OCI-LY1 (cell line): ENCODE data around the gene CFAP221.

Experiments used
- CTCF ChIP-seq: fragments of 200-600 bp; sonication (generic), shearing (Covaris generic); IDR thresholded peaks from 2 replicates; pipeline ENCODE4 v1.5.1; 2017; ENCODE audit warnings: mild to moderate bottlenecking, antibody characterized with exemption, low read length, moderate library complexity, mixed read lengths
- EZH2 ChIP-seq: fragments of 200-600 bp; sonication (generic), shearing (Covaris generic); IDR thresholded peaks from 2 replicates; pipeline ENCODE4 v1.8.0; 2017; ENCODE audit warnings: borderline replicate concordance, mixed run types, mild to moderate bottlenecking, antibody characterized with exemption, low read length, moderate library complexity, mixed read lengths

- TF ChIP-seq CTCF: no peak
- no peak for TF ChIP-seq EZH2
Observed at GRCh38 chr2:119533560-119533959, 10.7 kb upstream of the CFAP221 start.
